SIG-M5 treated with dmso at 0.1 percent for 504 hours (cell line): Measurements from ENCODE around the gene FHIP2A.
"Not testable (repeated sequence)": the region's sequence is repeated elsewhere in the genome, so short reads cannot be mapped to it uniquely, and the experiment has no call there.

ENCODE experiments used
- DNase-seq: peaks from one replicate; lab custom pipeline; 2025; ENCODE audit not compliant: unreplicated experiment; lab: John Stamatoyannopoulos, UW

The FHIP2A gene

DNA sequence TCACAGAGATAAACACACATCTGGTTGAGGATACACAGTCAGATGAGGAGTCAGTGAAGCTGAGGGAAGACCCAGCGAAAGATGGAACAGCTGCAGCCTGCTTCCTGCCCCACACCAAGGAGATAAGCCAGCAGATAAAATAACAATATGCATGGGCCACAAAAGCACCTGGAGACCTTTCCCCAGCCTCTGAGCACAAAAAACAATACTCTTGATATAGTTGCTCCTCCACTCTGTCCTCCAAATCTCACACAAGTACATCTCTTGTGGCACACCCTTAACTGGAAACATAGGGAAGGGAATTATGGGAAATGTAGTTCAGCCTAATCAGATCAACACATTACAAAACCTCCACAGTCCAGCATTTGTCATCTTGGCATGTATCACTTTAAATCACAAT is 9.7 kb upstream of the FHIP2A start:
- DNase-seq = no peak

DNA sequence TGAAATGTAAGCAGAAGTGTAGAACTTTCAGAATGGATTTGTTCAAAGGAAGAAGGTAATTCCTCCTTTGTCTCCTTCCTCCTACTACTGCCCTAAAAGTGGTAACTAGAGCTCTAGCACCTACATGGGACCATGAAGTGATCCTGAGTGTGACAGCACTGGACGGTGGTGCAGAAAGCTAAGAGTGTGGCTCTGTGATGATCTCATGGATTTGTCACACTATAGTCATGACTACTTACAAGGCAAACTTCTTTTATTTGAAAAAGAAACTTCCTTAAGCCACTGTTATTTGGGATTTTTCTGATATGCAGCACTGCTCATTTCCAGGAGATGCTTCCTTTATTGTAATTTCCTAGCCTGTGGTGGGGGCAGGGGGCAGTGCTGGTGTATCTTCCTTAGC is 5.8 kb upstream of the FHIP2A start:
- DNase-seq = no peak

DNA sequence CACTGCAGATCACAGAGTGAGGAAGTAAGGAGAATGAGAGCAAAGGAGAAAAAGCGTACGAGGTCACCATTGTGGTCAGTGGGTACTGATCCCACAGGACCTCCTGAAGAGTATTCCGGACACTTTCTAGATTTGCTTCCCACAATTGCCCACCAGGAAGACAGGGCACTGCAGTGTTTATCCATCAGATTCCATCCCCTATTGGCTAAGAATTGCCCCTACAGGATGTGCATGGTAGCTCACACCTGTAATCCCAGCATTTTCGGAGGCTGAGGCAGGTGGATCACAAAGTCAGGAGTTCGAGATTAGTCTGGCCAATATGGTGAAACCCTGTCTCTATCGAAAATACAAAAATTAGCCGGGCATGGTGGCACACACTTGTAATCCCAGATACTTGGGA is 5.3 kb upstream of the FHIP2A start:
- DNase-seq = no peak

DNA sequence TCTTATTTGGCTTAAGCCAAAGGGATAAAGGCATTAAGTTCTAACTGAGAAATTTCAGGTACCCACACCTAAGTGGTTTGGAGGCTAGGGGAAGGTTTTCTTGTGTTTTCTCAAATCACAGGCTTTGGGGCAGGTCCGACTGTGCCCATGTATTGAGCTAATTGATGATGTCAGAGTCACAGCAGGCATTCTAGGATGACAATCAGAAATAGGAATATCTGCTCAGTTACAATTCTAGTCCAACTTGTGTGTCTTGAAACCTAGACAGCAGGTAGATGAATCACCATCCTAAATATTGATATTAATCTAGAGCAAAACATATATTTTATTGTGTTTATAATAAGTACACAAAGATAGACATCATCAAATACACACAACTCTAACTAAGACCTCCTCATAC is 2.3 kb upstream of the FHIP2A start:
- no peak for DNase-seq

- DNase-seq = no peak
These were observed 399 bp downstream of the FHIP2A start for GRCh38 chr10:114821915-114822443.

- peak; percentile 19 for DNase-seq
These were observed 980 bp downstream of the FHIP2A start for GRCh38 chr10:114822444-114823076.

GRCh38 chr10:114823077-114823463 is 1.5 kb downstream of the FHIP2A start:
- DNase-seq = peak; percentile 15

DNA sequence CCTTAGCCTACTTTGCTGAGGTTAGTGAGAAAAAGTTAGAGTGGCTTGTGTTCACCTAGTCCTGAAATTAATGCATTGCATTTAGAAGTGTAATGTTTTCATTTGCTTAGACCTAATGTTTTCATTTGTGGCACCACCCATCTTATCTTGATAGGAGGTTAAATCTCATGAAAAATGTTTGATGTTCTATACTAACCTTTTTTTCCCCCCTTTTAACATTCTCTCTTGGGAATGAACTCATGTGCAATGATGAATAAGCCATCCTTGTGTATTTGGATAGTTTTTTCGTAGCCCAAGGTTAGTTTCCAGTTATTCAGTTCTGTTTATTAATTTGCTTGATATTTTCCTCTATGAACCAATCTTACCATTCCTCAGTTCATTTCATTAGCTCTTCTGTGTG is 2.8 kb downstream of the FHIP2A start:
- DNase-seq = no peak

- no peak for DNase-seq
These were observed 4.1 kb downstream of the FHIP2A start for GRCh38 chr10:114825513-114826253.

DNA sequence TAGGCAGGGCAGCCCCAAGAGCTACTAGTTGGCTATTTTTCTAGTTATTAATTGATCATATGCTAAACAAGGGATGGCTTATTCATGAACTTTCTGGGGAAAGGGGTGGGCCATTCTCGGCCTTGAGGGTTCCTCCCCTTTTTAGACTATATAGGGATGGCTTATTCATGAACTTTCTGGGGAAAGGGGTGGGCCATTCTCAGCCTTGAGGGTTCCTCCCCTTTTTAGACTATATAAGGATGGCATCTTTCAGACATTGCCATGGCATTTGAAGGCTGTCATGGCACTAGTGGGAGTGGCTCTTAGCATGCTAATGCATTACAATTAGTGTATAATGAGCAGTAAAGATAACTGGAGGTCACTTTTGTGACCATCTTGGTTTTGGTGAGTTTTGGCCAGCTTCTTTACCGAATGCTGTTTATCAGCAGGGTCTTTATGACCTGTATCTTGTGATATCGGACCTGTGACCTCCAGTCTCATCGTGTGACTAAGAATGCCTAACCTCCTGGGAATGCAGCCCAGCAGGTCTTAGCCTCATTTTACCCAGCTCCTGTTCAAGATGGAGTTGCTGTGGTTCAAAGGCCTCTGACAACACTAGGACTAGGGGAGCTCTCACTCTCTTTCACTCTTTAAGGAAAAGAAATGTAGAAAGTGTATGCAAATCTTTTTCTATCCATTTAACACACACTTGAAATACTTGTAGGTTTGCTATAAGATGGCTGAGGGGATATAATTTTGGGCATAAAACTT is 7.8 kb downstream of the FHIP2A start:
- no peak for DNase-seq

DNA sequence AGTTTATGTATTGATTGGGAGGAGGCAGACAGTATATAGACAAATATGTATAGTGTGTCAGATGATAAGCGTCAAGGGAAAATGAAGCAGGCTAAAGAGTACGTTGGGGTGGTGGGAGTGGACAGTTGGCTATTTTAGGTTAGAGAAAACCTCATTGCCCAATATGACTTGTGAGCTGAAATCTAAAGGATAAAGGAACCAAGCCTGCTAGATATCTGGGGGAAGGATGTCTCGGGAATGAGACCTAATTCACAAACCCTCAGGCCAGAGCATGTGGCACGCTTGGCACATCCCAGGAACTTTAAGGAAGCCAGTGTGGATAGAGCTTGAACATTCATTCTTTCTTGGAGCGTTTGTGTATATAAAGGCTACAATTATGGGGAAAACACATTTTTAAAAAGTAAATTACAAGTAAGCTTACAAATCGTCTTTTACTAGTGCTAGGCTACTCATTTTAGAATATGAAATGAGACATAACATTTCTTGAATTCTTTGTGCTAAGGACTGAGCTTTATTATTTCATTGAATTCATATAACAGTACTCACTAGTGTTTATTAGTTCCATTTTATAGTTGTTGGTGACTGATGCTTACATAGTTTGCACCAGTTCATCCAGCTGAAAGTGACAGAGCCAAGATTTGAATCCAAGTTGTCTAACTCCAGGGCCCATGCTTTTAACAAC is 9.7 kb downstream of the FHIP2A start:
- no peak for DNase-seq

- DNase-seq = no peak
These were observed 16.1 kb downstream of the FHIP2A start for GRCh38 chr10:114837690-114838089.

DNA sequence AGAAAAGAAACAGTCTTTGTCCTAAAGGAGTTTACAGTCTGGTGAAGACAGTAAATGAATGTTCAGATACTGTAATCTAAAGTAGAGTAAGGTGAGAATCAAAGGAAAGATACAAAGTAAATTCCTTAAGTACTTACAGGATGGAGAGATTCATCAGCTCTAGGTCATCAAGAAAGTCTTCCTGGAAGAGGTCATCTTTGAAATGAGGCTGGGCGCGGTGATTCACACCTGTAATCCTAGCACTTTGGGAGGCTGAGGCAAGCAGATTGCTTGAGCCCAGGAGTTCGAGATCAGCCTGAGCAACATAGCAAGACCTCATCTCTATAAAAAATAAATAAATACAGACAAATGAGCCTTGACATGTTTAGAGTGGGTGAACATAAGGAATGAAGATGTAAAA is 18.3 kb downstream of the FHIP2A start:
- no peak for DNase-seq

- DNase-seq = no peak
These were observed 24.6 kb downstream of the FHIP2A start for GRCh38 chr10:114845978-114846693.

- DNase-seq = not testable (repeated sequence)
These were observed 25.9 kb downstream of the FHIP2A start for GRCh38 chr10:114847517-114847916.

- no peak for DNase-seq
These were observed 28.1 kb downstream of the FHIP2A start for GRCh38 chr10:114849674-114850073.

DNA sequence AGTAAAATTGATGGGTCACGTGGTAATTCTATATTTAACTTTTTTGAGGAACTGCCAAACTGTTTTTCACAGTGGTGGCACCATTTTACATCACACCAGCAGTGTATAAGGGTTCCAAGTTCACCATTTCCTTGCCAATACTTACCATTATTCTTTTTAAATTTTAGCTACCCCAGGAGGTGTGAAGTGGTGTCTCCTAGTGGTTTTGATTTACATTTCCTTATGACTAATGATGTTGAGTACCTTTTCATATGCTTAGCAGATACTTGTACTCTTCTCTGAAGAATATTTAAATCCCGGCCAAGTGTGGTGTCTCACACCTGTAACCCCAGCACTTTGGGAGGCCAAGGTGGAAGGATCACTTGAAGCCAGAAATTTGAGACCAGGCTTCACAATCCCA is 28.5 kb downstream of the FHIP2A start:
- DNase-seq = no peak

DNA sequence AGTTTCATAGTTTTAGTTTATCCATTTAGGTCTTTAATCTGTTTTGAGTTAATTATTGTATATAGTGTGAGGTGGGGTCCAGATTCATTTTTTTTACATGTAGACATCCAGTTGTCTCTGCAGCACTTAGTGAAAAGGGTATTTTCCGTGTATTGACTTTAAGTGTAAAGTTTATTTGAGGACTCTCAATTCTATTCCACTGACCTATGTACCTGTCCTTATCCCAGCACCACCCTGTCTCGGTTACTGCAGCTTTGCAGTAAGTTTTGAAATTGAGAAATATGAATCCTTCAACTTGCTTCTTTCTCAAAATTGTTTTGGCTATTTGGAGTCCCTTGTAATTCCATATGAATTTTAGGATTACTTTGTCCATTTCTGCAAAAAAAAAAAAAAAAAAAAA is 29.8 kb downstream of the FHIP2A start:
- DNase-seq = no peak

DNA sequence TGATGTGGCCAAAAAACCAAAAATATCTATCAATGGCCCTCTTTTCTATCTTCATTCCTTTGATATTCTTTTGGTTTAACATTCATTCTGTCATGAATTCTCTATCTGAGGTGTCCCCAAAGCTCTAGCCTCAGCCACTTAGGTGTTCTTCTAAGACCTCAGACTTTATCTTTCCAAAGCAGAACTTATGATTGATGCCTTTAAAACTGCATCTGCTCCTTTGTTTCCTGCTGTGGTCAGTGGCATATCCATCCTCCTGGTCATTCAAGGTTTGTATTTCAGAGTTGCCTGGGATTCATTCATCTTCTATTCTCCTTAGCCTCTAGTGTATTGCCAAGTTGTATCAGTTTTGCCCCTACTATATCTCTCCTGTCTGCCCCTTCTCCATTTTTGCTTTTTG is 30.6 kb downstream of the FHIP2A start:
- DNase-seq = no peak

- DNase-seq = no peak
These were observed 33.3 kb downstream of the FHIP2A start for GRCh38 chr10:114854906-114855305.
